H1 (cell line): Measurements from ENCODE around the gene RHOU. TPM values are rescaled to one million over a fixed set of nuclear protein-coding genes. Genes with fewer than 3 reads are reported as not detected.

Experiments used
- BACH1 ChIP-seq: IDR thresholded peaks from 2 replicates; pipeline ENCODE4 v1.6.1; 2012; ENCODE audit warnings: low read length, improper control_type of control experiment
- CHD7 ChIP-seq: fragments of 300-600 bp; sonication (generic); IDR thresholded peaks from 2 replicates; pipeline ENCODE4 v1.7.1; 2012; ENCODE audit warnings: low read length, moderate library complexity, mild to moderate bottlenecking, inconsistent platforms; ENCODE audit not compliant: insufficient replicate concordance
- CREB1 ChIP-seq: IDR thresholded peaks from 2 replicates; pipeline ENCODE4 v1.6.1; 2012; ENCODE audit warnings: inconsistent platforms
- E2F6 ChIP-seq: IDR thresholded peaks from 2 replicates; pipeline ENCODE4 v1.6.1; 2012; ENCODE audit warnings: inconsistent platforms
- GTF2F1 ChIP-seq: IDR thresholded peaks from 2 replicates; pipeline ENCODE4 v1.6.1; 2012; ENCODE audit warnings: low read depth, low read length, improper control_type of control experiment, borderline replicate concordance
- MAX ChIP-seq: IDR thresholded peaks from 2 replicates; pipeline ENCODE4 v1.6.1; 2012; ENCODE audit warnings: inconsistent platforms
- RAD21 ChIP-seq, 2 experiments: IDR thresholded peaks in 1 of 2; conservative IDR thresholded peaks in 1 of 2; 2 replicates each; pipeline ENCODE4 v1.6.1; 2011; ENCODE audit warnings: low read depth in 2 of 2, low read length in 2 of 2, improper control_type of control experiment in 1 of 2, inconsistent platforms in 1 of 2, mild to moderate bottlenecking in 1 of 2, moderate library complexity in 1 of 2
- RNF2 ChIP-seq: fragments of 200-900, 300-1000 bp; sonication (generic); IDR thresholded peaks from 2 replicates; pipeline ENCODE4 v1.7.1; 2016; ENCODE audit warnings: borderline replicate concordance, low read depth, mild to moderate bottlenecking, antibody characterized with exemption, low read length; ENCODE audit not compliant: poor library complexity, severe bottlenecking; ENCODE audit errors: missing control alignments
- TEAD4 ChIP-seq: IDR thresholded peaks from 2 replicates; pipeline ENCODE4 v1.6.1; 2012; ENCODE audit warnings: low read depth, low read length, inconsistent platforms, mixed read lengths
- polyA plus RNA-seq, 7 experiments: library from polyadenylated mRNA; depleted of rRNA in 3 of 7; stranded (reverse) in 5 of 7; unstranded in 2 of 7; fragments of >200 nt in 5 of 7; fragments of 200-250 nt in 2 of 7; gene quantifications; 1 replicate in 5 of 7; 2 replicates in 1 of 7; 4 replicates in 1 of 7; pipeline versions ENCODE4 v1.2.1 to v1.2.3, GENCODE V29; 2011 to 2013; ENCODE audit warnings: missing spikeins in 2 of 7, mixed read lengths in 2 of 7
- total RNA-seq: library from RNA; stranded (reverse); fragmentation: NEBNext Ultra II Directional; extraction: Animal tissue kit (Norgen Biotek cat#: 25700); gene quantifications from 2 replicates; pipeline ENCODE4 v1.2.1, GENCODE V29; 2021

RHOU gene
- total and polyA plus RNA-seq, 2 of the 8 experiments (the other 6 are each of a cell fraction or from before 2014, with no cell fraction given) = 3.0 to 3.4 TPM

GRCh38 chr1:228750915-228751314 lies 15.6 kb downstream of the RHOU start (continued):
- TF ChIP-seq CHD7 = no peak
- no peak for TF ChIP-seq BACH1
- no peak for TF ChIP-seq CREB1
- no peak for TF ChIP-seq TEAD4
- TF ChIP-seq MAX = no peak
- no peak for TF ChIP-seq GTF2F1
- no peak for TF ChIP-seq RAD21 (IDR thresholded peaks at IDR 0.05 in 1 of 2, conservative IDR thresholded peaks at IDR 0.05 in 1 of 2; ENCODE audit: low read depth in 2 of 2, low read length in 2 of 2)
- TF ChIP-seq RNF2 = no peak
- TF ChIP-seq E2F6 = no peak
